ENCODE results near the gene NANOS3.

NANOS3 gene

GRCh38 chr19:13881251-13881691, 4.3 kb downstream of the NANOS3 start:
- no peaks in the 10 kb centered on the region for H3K9me3 ChIP-seq (ENCODE audit: insufficient read depth, low read length)
- H3K36me3 ChIP-seq (ENCODE audit: insufficient read depth, insufficient read length, low read length): no peaks in the 10 kb centered on the region
- peak overlapping the region; percentile 74 for H3K9ac ChIP-seq (ENCODE audit: insufficient read length, low read depth)
- TF ChIP-seq SUZ12 (IDR thresholded peaks at IDR 0.05; ENCODE audit: extremely low read depth, insufficient read depth, insufficient read length): no peak
- no peak for TF ChIP-seq YY1 (IDR thresholded peaks at IDR 0.05; ENCODE audit: insufficient read depth, insufficient read length)
- TF ChIP-seq ZNF274 (IDR thresholded peaks at IDR 0.05; ENCODE audit: low read depth, low read length): no peak
- peaks cover 10% of the 10 kb centered on the region for H3K27me3 ChIP-seq (ENCODE audit: insufficient read depth, insufficient read length)
- peaks cover 41% of the 10 kb centered on the region for H3K4me1 ChIP-seq (ENCODE audit: insufficient read depth, insufficient read length)
- peak overlapping the region; percentile 5 for H3K4me3 ChIP-seq (ENCODE audit: insufficient read length, low read depth)
- peak; percentile 83 for DNase-seq (ENCODE audit: low read depth, low spot score)

DNA sequence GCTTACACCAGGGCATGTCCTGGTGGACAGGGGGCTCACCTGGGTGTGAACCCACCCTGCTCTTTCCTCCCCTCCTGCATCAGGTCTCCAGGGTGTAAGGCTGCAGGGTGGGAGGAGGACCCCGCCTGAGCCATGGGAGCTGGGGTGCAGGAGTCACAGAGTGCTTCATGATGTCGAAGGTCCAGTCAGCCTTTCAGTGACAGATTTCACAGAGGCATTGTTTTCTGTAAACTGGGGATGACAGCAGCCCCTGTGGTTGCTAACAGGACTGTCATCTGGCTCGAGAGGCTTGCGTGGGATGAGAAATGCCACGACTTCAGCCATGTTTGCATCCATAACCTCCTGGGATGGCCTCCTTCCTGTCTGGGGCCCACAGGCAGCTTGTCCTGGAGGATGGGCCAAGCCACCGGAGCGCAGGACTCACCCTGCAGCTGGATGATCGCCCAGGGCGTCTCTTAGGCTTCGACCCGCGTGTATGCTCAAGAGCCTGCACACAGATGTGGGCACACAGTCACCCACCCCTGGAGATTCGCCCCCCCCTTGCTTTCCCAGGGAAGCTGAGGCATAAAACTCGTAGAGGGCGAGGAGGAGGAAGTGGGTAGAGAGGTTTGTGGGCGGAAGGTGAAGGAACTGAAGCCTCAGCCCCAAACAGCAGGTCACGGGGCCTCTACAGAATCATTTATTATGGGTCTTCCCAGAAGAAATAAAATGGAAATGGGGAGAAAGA, 4.9 kb downstream of the NANOS3 start:
- peak overlapping the region; percentile 74 for H3K9ac ChIP-seq (ENCODE audit: insufficient read length, low read depth)

DNA sequence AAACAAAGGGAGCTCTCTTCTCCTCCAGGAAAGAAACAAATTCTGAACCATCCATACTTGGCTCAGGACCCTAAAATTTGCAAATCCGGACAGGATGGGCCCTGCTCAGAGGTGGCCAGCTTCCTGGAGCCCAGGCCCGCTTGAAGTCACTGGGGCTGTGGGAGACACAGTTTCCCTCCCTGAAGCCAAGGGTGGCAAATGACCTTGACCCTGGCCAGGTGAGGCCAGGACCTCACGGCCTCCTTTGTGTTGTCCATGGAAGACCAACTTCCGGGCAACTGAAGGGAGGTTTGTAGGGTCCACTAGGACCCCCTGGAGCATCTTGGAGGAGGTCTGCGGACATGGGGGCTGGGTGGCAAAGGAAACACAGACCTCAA, 5.5 kb downstream of the NANOS3 start:
- H3K9ac ChIP-seq (ENCODE audit: insufficient read length, low read depth): no peak overlapping the region
- H3K4me1 ChIP-seq (ENCODE audit: insufficient read depth, insufficient read length): peaks cover 38% of the 10 kb centered on the region
- H3K9me3 ChIP-seq (ENCODE audit: insufficient read depth, low read length): no peaks in the 10 kb centered on the region
- no peak for DNase-seq (ENCODE audit: low read depth, low spot score)
- H3K4me3 ChIP-seq (ENCODE audit: insufficient read length, low read depth): no peak overlapping the region
- H3K27me3 ChIP-seq (ENCODE audit: insufficient read depth, insufficient read length): peaks cover 2% of the 10 kb centered on the region
- TF ChIP-seq YY1 (IDR thresholded peaks at IDR 0.05; ENCODE audit: insufficient read depth, insufficient read length): no peak
- no peak for TF ChIP-seq SUZ12 (IDR thresholded peaks at IDR 0.05; ENCODE audit: extremely low read depth, insufficient read depth, insufficient read length)
- no peak for TF ChIP-seq ZNF274 (IDR thresholded peaks at IDR 0.05; ENCODE audit: low read depth, low read length)
- no peaks in the 10 kb centered on the region for H3K36me3 ChIP-seq (ENCODE audit: insufficient read depth, insufficient read length, low read length)

More for the DNA sequence above, 4.9 kb downstream of the NANOS3 start:
- H3K4me1 ChIP-seq (ENCODE audit: insufficient read depth, insufficient read length): peaks cover 37% of the 10 kb centered on the region
- H3K36me3 ChIP-seq (ENCODE audit: insufficient read depth, insufficient read length, low read length): no peaks in the 10 kb centered on the region
- TF ChIP-seq YY1 (IDR thresholded peaks at IDR 0.05; ENCODE audit: insufficient read depth, insufficient read length) (no peak), SUZ12 (IDR thresholded peaks at IDR 0.05; ENCODE audit: extremely low read depth, insufficient read depth, insufficient read length) (no peak), ZNF274 (IDR thresholded peaks at IDR 0.05; ENCODE audit: low read depth, low read length) (no peak)
- peaks cover 5% of the 10 kb centered on the region for H3K27me3 ChIP-seq (ENCODE audit: insufficient read depth, insufficient read length)
- peak overlapping the region; percentile 5 for H3K4me3 ChIP-seq (ENCODE audit: insufficient read length, low read depth)
- no peak for DNase-seq (ENCODE audit: low read depth, low spot score)
- H3K9me3 ChIP-seq (ENCODE audit: insufficient read depth, low read length): no peaks in the 10 kb centered on the region

DNA sequence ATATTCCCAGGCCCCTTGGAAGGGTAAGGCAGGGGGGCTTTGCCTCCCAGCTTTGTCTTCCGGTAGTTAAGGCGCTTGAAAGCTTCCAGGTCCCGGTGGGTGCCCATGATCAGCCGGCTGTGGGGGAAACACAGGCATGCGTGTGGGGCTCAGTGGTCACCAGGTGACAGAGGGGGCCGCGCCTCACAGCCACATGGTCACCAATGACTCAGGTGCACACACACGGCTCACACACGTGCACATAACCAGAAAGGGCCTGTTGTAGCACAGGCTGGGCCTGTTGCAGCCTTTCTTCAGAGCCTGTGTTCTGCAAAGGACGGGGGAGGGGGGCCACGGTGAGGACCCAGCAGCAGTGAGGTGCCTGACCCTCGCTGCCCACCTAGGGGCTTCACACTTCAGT, 5.9 kb downstream of the NANOS3 start:
- peak overlapping the region; percentile 51 for H3K9ac ChIP-seq (ENCODE audit: insufficient read length, low read depth)
- H3K4me1 ChIP-seq (ENCODE audit: insufficient read depth, insufficient read length): peaks cover 38% of the 10 kb centered on the region
- no peak for TF ChIP-seq ZNF274 (IDR thresholded peaks at IDR 0.05; ENCODE audit: low read depth, low read length)
- DNase-seq (ENCODE audit: low read depth, low spot score): no peak
- H3K4me3 ChIP-seq (ENCODE audit: insufficient read length, low read depth): no peak overlapping the region
- peaks cover 2% of the 10 kb centered on the region for H3K27me3 ChIP-seq (ENCODE audit: insufficient read depth, insufficient read length)
- no peaks in the 10 kb centered on the region for H3K9me3 ChIP-seq (ENCODE audit: insufficient read depth, low read length)
- H3K36me3 ChIP-seq (ENCODE audit: insufficient read depth, insufficient read length, low read length): no peaks in the 10 kb centered on the region

DNA sequence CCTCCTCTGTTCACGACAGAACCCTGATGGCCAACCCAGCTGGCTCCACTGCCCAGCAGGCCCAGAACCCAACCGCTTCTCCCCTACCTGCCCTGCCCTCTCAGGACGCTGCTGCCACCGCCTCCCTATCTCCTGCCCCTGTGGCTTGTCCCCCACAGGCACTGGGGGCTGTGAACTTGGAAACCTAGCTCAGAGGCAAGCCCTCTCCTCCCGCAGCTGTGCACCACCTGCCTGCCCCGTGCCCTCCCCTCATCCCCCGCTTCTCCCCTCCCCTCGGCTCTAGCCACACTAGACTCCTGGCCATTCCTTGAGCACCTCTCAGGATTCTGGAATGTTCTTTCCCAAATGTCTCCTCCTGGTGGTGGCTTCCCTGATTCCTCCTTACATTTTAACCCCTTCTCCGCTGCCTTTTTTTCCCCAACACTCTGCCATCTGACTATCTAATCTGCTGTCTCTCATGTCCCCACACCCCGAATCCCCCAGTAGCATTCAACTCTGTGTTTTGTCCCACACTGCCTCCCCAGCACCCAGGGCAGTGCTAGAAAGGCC, 6.7 kb downstream of the NANOS3 start:
- DNase-seq (ENCODE audit: low read depth, low spot score): no peak
- Histone ChIP-seq H3K4me3 (ENCODE audit: insufficient read length, low read depth) (no peak overlapping the region), H3K4me1 (ENCODE audit: insufficient read depth, insufficient read length) (peaks cover 40% of the 10 kb centered on the region), H3K36me3 (ENCODE audit: insufficient read depth, insufficient read length, low read length) (no peaks in the 10 kb centered on the region), H3K9ac (ENCODE audit: insufficient read length, low read depth) (no peak overlapping the region), H3K9me3 (ENCODE audit: insufficient read depth, low read length) (no peaks in the 10 kb centered on the region), H3K27me3 (ENCODE audit: insufficient read depth, insufficient read length) (peaks cover 2% of the 10 kb centered on the region)
- TF ChIP-seq ZNF274 (IDR thresholded peaks at IDR 0.05; ENCODE audit: low read depth, low read length) (no peak), SUZ12 (IDR thresholded peaks at IDR 0.05; ENCODE audit: extremely low read depth, insufficient read depth, insufficient read length) (no peak), YY1 (IDR thresholded peaks at IDR 0.05; ENCODE audit: insufficient read depth, insufficient read length) (no peak)

- Histone ChIP-seq H3K9me3 (ENCODE audit: insufficient read depth, low read length) (no peaks in the 10 kb centered on the region), H3K4me1 (ENCODE audit: insufficient read depth, insufficient read length) (peaks cover 40% of the 10 kb centered on the region), H3K4me3 (ENCODE audit: insufficient read length, low read depth) (no peak overlapping the region), H3K9ac (ENCODE audit: insufficient read length, low read depth) (no peak overlapping the region), H3K27me3 (ENCODE audit: insufficient read depth, insufficient read length) (peaks cover 2% of the 10 kb centered on the region), H3K36me3 (ENCODE audit: insufficient read depth, insufficient read length, low read length) (no peaks in the 10 kb centered on the region)
- TF ChIP-seq ZNF274 (IDR thresholded peaks at IDR 0.05; ENCODE audit: low read depth, low read length) (no peak), SUZ12 (IDR thresholded peaks at IDR 0.05; ENCODE audit: extremely low read depth, insufficient read depth, insufficient read length) (no peak), YY1 (IDR thresholded peaks at IDR 0.05; ENCODE audit: insufficient read depth, insufficient read length) (no peak)
- DNase-seq (ENCODE audit: low read depth, low spot score): no peak
These were observed 8.0 kb downstream of the NANOS3 start for GRCh38 chr19:13884726-13885591.

GRCh38 chr19:13885826-13886365, 9.0 kb downstream of the NANOS3 start:
- H3K27me3 ChIP-seq (ENCODE audit: insufficient read depth, insufficient read length): peaks cover 2% of the 10 kb centered on the region
- no peaks in the 10 kb centered on the region for H3K36me3 ChIP-seq (ENCODE audit: insufficient read depth, insufficient read length, low read length)
- TF ChIP-seq SUZ12 (IDR thresholded peaks at IDR 0.05; ENCODE audit: extremely low read depth, insufficient read depth, insufficient read length) (no peak), ZNF274 (IDR thresholded peaks at IDR 0.05; ENCODE audit: low read depth, low read length) (no peak), YY1 (IDR thresholded peaks at IDR 0.05; ENCODE audit: insufficient read depth, insufficient read length) (no peak)
- peaks cover 35% of the 10 kb centered on the region for H3K4me1 ChIP-seq (ENCODE audit: insufficient read depth, insufficient read length)
- DNase-seq (ENCODE audit: low read depth, low spot score): no peak
- H3K9me3 ChIP-seq (ENCODE audit: insufficient read depth, low read length): no peaks in the 10 kb centered on the region
- no peak overlapping the region for H3K9ac ChIP-seq (ENCODE audit: insufficient read length, low read depth)
- H3K4me3 ChIP-seq (ENCODE audit: insufficient read length, low read depth): no peak overlapping the region

Measured in NT2/D1 (cell line).